H9 (cell line): ENCODE data around the gene C1QTNF2. TPM values are rescaled to one million over a fixed set of nuclear protein-coding genes. Genes with fewer than 3 reads are reported as not detected.
A peak's percentile ranks its signal among the peaks of the same experiment; 100 is the strongest.

Source experiments
- DNase-seq: peaks from one replicate; pipeline ENCODE4 v3.0.0-alpha.2; 2017
- H2AFZ ChIP-seq: one replicate; pipeline ENCODE4 v1.6.1; 2013; ENCODE audit warnings: mild to moderate bottlenecking, low read length, control low read depth, moderate library complexity
- H2AK5ac ChIP-seq: 2 replicates; pipeline ENCODE4 v1.6.1; 2013; ENCODE audit warnings: low read length, control low read depth, mixed read lengths; ENCODE audit not compliant: insufficient read length
- H2BK120ac ChIP-seq: one replicate; pipeline ENCODE4 v1.6.1; 2013; ENCODE audit warnings: low read depth, mild to moderate bottlenecking, low read length, control low read depth, inconsistent platforms; ENCODE audit not compliant: poor library complexity, severe bottlenecking
- H2BK12ac ChIP-seq: 2 replicates; pipeline ENCODE4 v1.6.1; 2013; ENCODE audit warnings: low read length, control low read depth, mixed read lengths, low read depth; ENCODE audit not compliant: insufficient read length
- H2BK15ac ChIP-seq: 2 replicates; pipeline ENCODE4 v1.6.1; 2013; ENCODE audit warnings: low read depth, low read length, control low read depth
- H2BK20ac ChIP-seq: one replicate; pipeline ENCODE4 v1.6.1; 2013; ENCODE audit warnings: low read depth, mild to moderate bottlenecking, low read length, control low read depth, inconsistent platforms; ENCODE audit not compliant: poor library complexity, severe bottlenecking
- H2BK5ac ChIP-seq: 2 replicates; pipeline ENCODE4 v1.6.1; 2013; ENCODE audit warnings: low read length, control low read depth, mixed read lengths; ENCODE audit not compliant: insufficient read length
- H3K14ac ChIP-seq: 2 replicates; pipeline ENCODE4 v1.6.1; 2013; ENCODE audit warnings: low read length, control low read depth; ENCODE audit not compliant: insufficient read depth
- H3K18ac ChIP-seq: 2 replicates; pipeline ENCODE4 v1.6.1; 2013; ENCODE audit warnings: low read depth, mild to moderate bottlenecking, mixed read lengths, low read length, control low read depth; ENCODE audit not compliant: insufficient read length
- H3K23ac ChIP-seq: 2 replicates; pipeline ENCODE4 v1.6.1; 2013; ENCODE audit warnings: low read length, control low read depth, mixed read lengths, low read depth; ENCODE audit not compliant: insufficient read length
- H3K23me2 ChIP-seq: 2 replicates; pipeline ENCODE4 v1.6.1; 2013; ENCODE audit warnings: low read depth, mild to moderate bottlenecking, mixed read lengths, low read length, control low read depth; ENCODE audit not compliant: insufficient read length, poor library complexity, severe bottlenecking
- H3K27ac ChIP-seq: 2 replicates; pipeline ENCODE4 v1.5.1; 2013; ENCODE audit warnings: low read length, control low read depth, mixed read lengths, low read depth; ENCODE audit not compliant: insufficient read length
- H3K27me3 ChIP-seq: 2 replicates; pipeline ENCODE4 v1.6.1; 2013; ENCODE audit warnings: low read length, control low read depth, inconsistent platforms; ENCODE audit not compliant: insufficient read depth
- H3K4ac ChIP-seq: 2 replicates; pipeline ENCODE4 v1.6.1; 2013; ENCODE audit warnings: low read depth, mild to moderate bottlenecking, control low read depth, inconsistent platforms, low read length, moderate library complexity
- H3K4me1 ChIP-seq: 2 replicates; pipeline ENCODE4 v1.6.1; 2013; ENCODE audit warnings: low read length, control low read depth, inconsistent platforms; ENCODE audit not compliant: insufficient read depth
- H3K4me2 ChIP-seq: 2 replicates; pipeline ENCODE4 v1.6.1; 2013; ENCODE audit warnings: low read length, control low read depth, mixed read lengths; ENCODE audit not compliant: insufficient read length, insufficient read depth
- H3K56ac ChIP-seq: 2 replicates; pipeline ENCODE4 v1.6.1; 2013; ENCODE audit warnings: low read depth, mild to moderate bottlenecking, mixed read lengths, low read length, control low read depth; ENCODE audit not compliant: insufficient read length
- H3K79me1 ChIP-seq: 2 replicates; pipeline ENCODE4 v1.6.1; 2013; ENCODE audit warnings: low read depth, mild to moderate bottlenecking, moderate library complexity, low read length, control low read depth, inconsistent platforms; ENCODE audit not compliant: insufficient read depth, poor library complexity, severe bottlenecking
- H3K79me2 ChIP-seq: 2 replicates; pipeline ENCODE4 v1.6.1; 2013; ENCODE audit warnings: low read length, control low read depth, inconsistent platforms; ENCODE audit not compliant: insufficient read depth
- H3K9ac ChIP-seq: 2 replicates; pipeline ENCODE4 v1.6.1; 2013; ENCODE audit warnings: low read length, control low read depth, mixed read lengths; ENCODE audit not compliant: insufficient read length; ENCODE audit errors: extremely low read depth
- H3K9me3 ChIP-seq: one replicate; pipeline ENCODE4 v1.6.1; 2013; ENCODE audit warnings: low read depth, low read length, inconsistent platforms; ENCODE audit not compliant: control insufficient read depth
- H3T11ph ChIP-seq: one replicate; pipeline ENCODE4 v1.6.1; 2013; ENCODE audit warnings: mild to moderate bottlenecking, low read length, control low read depth, inconsistent platforms
- H4K20me1 ChIP-seq: one replicate; pipeline ENCODE4 v1.6.1; 2013; ENCODE audit not compliant: control insufficient read depth, insufficient read length, insufficient read depth
- H4K5ac ChIP-seq: 2 replicates; pipeline ENCODE4 v1.6.1; 2013; ENCODE audit warnings: low read depth, mild to moderate bottlenecking, mixed read lengths, low read length, control low read depth; ENCODE audit not compliant: insufficient read length
- H4K8ac ChIP-seq: replicated peaks from 2 replicates; pipeline ENCODE4 v1.6.1; 2013; ENCODE audit warnings: low read length, control low read depth, mixed read lengths, low read depth; ENCODE audit not compliant: insufficient read length
- H4K91ac ChIP-seq: 2 replicates; pipeline ENCODE4 v1.6.1; 2013; ENCODE audit warnings: low read depth, mild to moderate bottlenecking, moderate library complexity, mixed read lengths, low read length, control low read depth; ENCODE audit not compliant: insufficient read length
- H3K27ac Mint-ChIP-seq, 3 experiments: 2 replicates in 2 of 3; 3 replicates in 1 of 3; pipeline ENCODE4 v1.8.0; 2020 to 2021; ENCODE audit warnings: mixed read lengths in 3 of 3, mild to moderate bottlenecking in 1 of 3, moderate library complexity in 1 of 3
- H3K27me3 Mint-ChIP-seq: 2 replicates; pipeline ENCODE4 v1.8.0; 2021; ENCODE audit warnings: low read depth, mild to moderate bottlenecking, moderate library complexity, mixed read lengths
- H3K36me3 Mint-ChIP-seq, 3 experiments: 2 replicates in 2 of 3; 3 replicates in 1 of 3; pipeline ENCODE4 v1.8.0; 2020 to 2021; ENCODE audit warnings: low read depth in 3 of 3, mixed read lengths in 3 of 3; ENCODE audit not compliant: insufficient read depth in 1 of 3
- H3K4me1 Mint-ChIP-seq, 2 experiments: 2 replicates each; pipeline ENCODE4 v1.8.0; 2020; ENCODE audit warnings: mixed read lengths in 2 of 2
- H3K4me3 Mint-ChIP-seq, 2 experiments: 2 replicates in 1 of 2; 3 replicates in 1 of 2; pipeline ENCODE4 v1.8.0; 2020 to 2021; ENCODE audit warnings: mild to moderate bottlenecking in 2 of 2, mixed read lengths in 2 of 2, moderate library complexity in 1 of 2
- H3K9me3 Mint-ChIP-seq, 2 experiments: 2 replicates in 1 of 2; 3 replicates in 1 of 2; pipeline ENCODE4 v1.8.0; 2020; ENCODE audit warnings: mild to moderate bottlenecking in 2 of 2, mixed read lengths in 2 of 2, moderate library complexity in 1 of 2
- CTCF ChIP-seq: fragments of 200-600 bp; sonication (generic); conservative IDR thresholded peaks from 3 replicates; pipeline ENCODE4 v1.8.0; 2021; ENCODE audit warnings: antibody characterized with exemption, mild to moderate bottlenecking
- total RNA-seq: library from RNA; stranded (reverse); gene quantifications from 2 replicates; pipeline ENCODE4 v1.2.1, GENCODE V29; 2021

C1QTNF2 gene
- total RNA-seq, 1 experiment from 2014 or later: 0.59 TPM

DNA sequence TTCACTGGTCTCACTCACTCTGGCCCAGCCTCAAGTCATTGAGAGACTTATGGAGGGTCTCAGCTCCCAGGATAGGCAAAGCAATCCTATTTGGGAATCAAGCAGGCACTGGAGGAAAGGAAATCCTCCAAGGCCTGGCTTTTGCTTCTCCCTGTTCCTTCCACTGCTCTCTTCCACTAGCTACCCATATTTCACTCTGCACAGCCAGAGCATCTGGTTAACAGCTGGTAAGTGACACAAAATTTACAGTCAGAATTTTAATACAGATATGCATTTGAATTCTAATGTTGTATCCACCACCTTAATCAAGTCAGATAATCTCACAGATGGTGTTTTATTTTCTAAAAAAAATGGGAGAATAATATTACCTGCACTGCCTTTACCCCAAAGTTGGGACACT lies 868 bp upstream of the C1QTNF2 start:
- Mint-ChIP-seq H3K4me1 (peaks cover 10 to 11% of the 10 kb centered on the region in 2 experiments), H3K27ac (no peak overlapping the region)
- H3K18ac ChIP-seq: no peak overlapping the region

More for the DNA sequence above, 868 bp upstream of the C1QTNF2 start:
- H3K14ac ChIP-seq: no peak overlapping the region
- Mint-ChIP-seq H3K27me3 (peaks cover 63% of the 10 kb centered on the region), H3K4me3 (peak overlapping the region; percentile 64 to 75), H3K9me3 (no peaks in the 10 kb centered on the region), H3K36me3 (no peaks in the 10 kb centered on the region)
- H2BK12ac ChIP-seq: no peak overlapping the region
- H3K27me3 ChIP-seq: peaks cover 9% of the 10 kb centered on the region; the same call in 1 of the 2 replicates
- no peak overlapping the region for H2AFZ ChIP-seq
- H3K9me3 ChIP-seq: no peaks in the 10 kb centered on the region
- peaks cover 8% of the 10 kb centered on the region for H3K23me2 ChIP-seq
- no peak overlapping the region for H2BK15ac ChIP-seq
- no peak overlapping the region for H2AK5ac ChIP-seq
- no peak overlapping the region for H4K8ac ChIP-seq
- H3K56ac ChIP-seq: no peak overlapping the region
- no peak for DNase-seq
- no peak overlapping the region for H2BK5ac ChIP-seq
- H3K4me2 ChIP-seq: no peak overlapping the region
- H4K20me1 ChIP-seq: no peaks in the 10 kb centered on the region
- no peak overlapping the region for H3K9ac ChIP-seq
- TF ChIP-seq CTCF: no peak
- no peaks in the 10 kb centered on the region for H3K79me2 ChIP-seq
- no peak overlapping the region for H2BK120ac ChIP-seq
- no peaks in the 10 kb centered on the region for H3K79me1 ChIP-seq
- no peak overlapping the region for H2BK20ac ChIP-seq
- H3K27ac ChIP-seq: no peak overlapping the region
- no peak overlapping the region for H4K91ac ChIP-seq
- H3K4ac ChIP-seq: no peak overlapping the region
- H3K4me1 ChIP-seq: no peaks in the 10 kb centered on the region; the same call in 1 of the 2 replicates
- H3K23ac ChIP-seq: no peak overlapping the region
- H3T11ph ChIP-seq: no peak overlapping the region
- H4K5ac ChIP-seq: no peak overlapping the region
